H1 (cell line): Measurements from ENCODE around the gene CFAP97D2. TPM values are rescaled to one million over a fixed set of nuclear protein-coding genes. Genes with fewer than 3 reads are reported as not detected.

ENCODE experiments used
- RAD21 ChIP-seq, 2 experiments: IDR thresholded peaks in 1 of 2; conservative IDR thresholded peaks in 1 of 2; 2 replicates each; pipeline ENCODE4 v1.6.1; 2011; ENCODE audit warnings: low read depth in 2 of 2, low read length in 2 of 2, improper control_type of control experiment in 1 of 2, inconsistent platforms in 1 of 2, mild to moderate bottlenecking in 1 of 2, moderate library complexity in 1 of 2
- RNF2 ChIP-seq: fragments of 200-900, 300-1000 bp; sonication (generic); IDR thresholded peaks from 2 replicates; pipeline ENCODE4 v1.7.1; 2016; ENCODE audit warnings: borderline replicate concordance, low read depth, mild to moderate bottlenecking, antibody characterized with exemption, low read length; ENCODE audit not compliant: poor library complexity, severe bottlenecking; ENCODE audit errors: missing control alignments
- polyA plus RNA-seq, 7 experiments: library from polyadenylated mRNA; depleted of rRNA in 3 of 7; stranded (reverse) in 5 of 7; unstranded in 2 of 7; fragments of >200 nt in 5 of 7; fragments of 200-250 nt in 2 of 7; gene quantifications; 1 replicate in 5 of 7; 2 replicates in 1 of 7; 4 replicates in 1 of 7; pipeline versions ENCODE4 v1.2.1 to v1.2.3, GENCODE V29; 2011 to 2013; ENCODE audit warnings: missing spikeins in 2 of 7, mixed read lengths in 2 of 7
- total RNA-seq: library from RNA; stranded (reverse); fragmentation: NEBNext Ultra II Directional; extraction: Animal tissue kit (Norgen Biotek cat#: 25700); gene quantifications from 2 replicates; pipeline ENCODE4 v1.2.1, GENCODE V29; 2021

The CFAP97D2 gene
- total and polyA plus RNA-seq, 2 of the 8 experiments (the other 6 are each of a cell fraction or from before 2014, with no cell fraction given): not detected

DNA sequence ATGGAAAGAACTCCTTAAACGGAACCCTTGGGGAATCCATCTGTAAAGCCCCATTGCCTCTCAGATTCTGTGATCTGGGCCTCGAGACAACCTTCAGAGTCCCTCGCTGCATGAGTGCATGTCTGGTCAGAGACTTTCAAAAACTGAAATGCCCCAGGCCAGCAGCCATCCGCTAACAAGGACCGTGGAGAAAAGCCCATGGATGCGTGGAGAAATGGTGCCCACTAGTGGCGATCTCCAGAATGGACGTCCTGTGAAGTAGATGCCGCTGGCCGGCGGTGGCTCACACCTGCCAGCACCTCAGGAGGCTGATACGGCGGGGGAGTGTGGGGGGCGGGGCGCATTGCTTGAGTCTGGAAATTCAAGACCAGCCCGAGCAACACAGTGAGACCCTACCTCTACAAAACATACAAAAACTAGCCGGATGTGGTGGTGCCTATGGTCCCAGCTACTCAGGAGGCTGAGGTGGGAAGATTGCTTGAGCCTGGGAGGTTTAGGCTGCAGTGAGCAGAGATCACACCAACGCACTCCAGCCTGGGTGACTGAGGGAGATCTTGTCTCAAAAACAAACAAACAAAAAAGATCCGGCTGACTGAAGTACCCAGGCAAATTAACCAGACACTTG lies 47.8 kb downstream of the CFAP97D2 start (continued):
- TF ChIP-seq RNF2 (no peak), RAD21 (IDR thresholded peaks at IDR 0.05 in 1 of 2, conservative IDR thresholded peaks at IDR 0.05 in 1 of 2; ENCODE audit: low read depth in 2 of 2, low read length in 2 of 2) (peak; percentile 99 to 100)
